HepG2 (cell line): Measurements from ENCODE around the gene SLC38A2. TPM values are rescaled to one million over a fixed set of nuclear protein-coding genes. Genes with fewer than 3 reads are reported as not detected.

Source experiments
- AFF4 ChIP-seq: sonication (generic); formaldehyde crosslinking; IDR thresholded peaks from 2 replicates; pipeline ENCODE4 v1.4.0; 2020; ENCODE audit warnings: missing genetic modification reagents
- EED ChIP-seq: sonication (generic); formaldehyde crosslinking; IDR thresholded peaks from 2 replicates; pipeline ENCODE4 v1.5.0; 2020; ENCODE audit warnings: mild to moderate bottlenecking, missing genetic modification reagents
- HMG20A ChIP-seq: IDR thresholded peaks from 2 replicates; pipeline ENCODE4 v1.6.1; 2016; ENCODE audit warnings: borderline replicate concordance
- KDM5B ChIP-seq: sonication (generic); formaldehyde crosslinking; IDR thresholded peaks from 2 replicates; pipeline ENCODE4 v1.4.0; 2020; ENCODE audit warnings: missing genetic modification reagents, mild to moderate bottlenecking, borderline replicate concordance
- KMT2A ChIP-seq: sonication (generic); formaldehyde crosslinking; IDR thresholded peaks from 2 replicates; pipeline ENCODE4 v1.4.0; 2020; ENCODE audit warnings: missing genetic modification reagents
- MED8 ChIP-seq: sonication (generic); formaldehyde crosslinking; IDR thresholded peaks from 2 replicates; pipeline ENCODE4 v1.8.1; 2023; ENCODE audit warnings: mild to moderate bottlenecking, missing genetic modification reagents; ENCODE audit not compliant: insufficient replicate concordance
- NFE2L2 ChIP-seq: fragments of 150-350 bp; IDR thresholded peaks from 2 replicates; pipeline ENCODE4 v1.6.1; 2014; ENCODE audit warnings: low read length
- NR0B2 ChIP-seq: sonication (generic); formaldehyde crosslinking; IDR thresholded peaks from 2 replicates; pipeline ENCODE4 v1.4.0; 2020; ENCODE audit warnings: mild to moderate bottlenecking, missing genetic modification reagents
- NRL ChIP-seq: sonication (generic); formaldehyde crosslinking; IDR thresholded peaks from 2 replicates; pipeline ENCODE4 v1.5.0; 2020; ENCODE audit warnings: missing genetic modification reagents, mild to moderate bottlenecking, moderate library complexity, borderline replicate concordance
- PCBP2 ChIP-seq: fragments of 200-400 bp; formaldehyde crosslinking; optimal IDR thresholded peaks from 2 replicates; pipeline ENCODE3; 2018; ENCODE audit warnings: low read length, low read depth; ENCODE audit not compliant: poor library complexity, severe bottlenecking
- PHF5A ChIP-seq: IDR thresholded peaks from one replicate; pipeline ENCODE4 v1.6.1; 2018; ENCODE audit warnings: low read depth, missing genetic modification reagents; ENCODE audit not compliant: unreplicated experiment
- TOE1 ChIP-seq: sonication (generic); formaldehyde crosslinking; IDR thresholded peaks from 2 replicates; pipeline ENCODE4 v1.4.0; 2020; ENCODE audit warnings: mild to moderate bottlenecking, missing genetic modification reagents
- TRIM24 ChIP-seq: sonication (generic); formaldehyde crosslinking; IDR thresholded peaks from 2 replicates; pipeline ENCODE4 v1.8.0; 2022; ENCODE audit warnings: mild to moderate bottlenecking, missing genetic modification reagents
- U2AF1 ChIP-seq: fragments of 200-400 bp; formaldehyde crosslinking; optimal IDR thresholded peaks from 2 replicates; pipeline ENCODE3; 2017; ENCODE audit warnings: mild to moderate bottlenecking, low read depth, low read length
- ZC3H4 ChIP-seq: sonication (generic); formaldehyde crosslinking; IDR thresholded peaks from 2 replicates; pipeline ENCODE4 v1.4.0; 2020; ENCODE audit warnings: missing genetic modification reagents, borderline replicate concordance
- ZFP36L2 ChIP-seq: sonication (generic); formaldehyde crosslinking; IDR thresholded peaks from 2 replicates; pipeline ENCODE4 v1.4.0; 2020; ENCODE audit warnings: missing genetic modification reagents
- ZFP62 ChIP-seq: sonication (generic); formaldehyde crosslinking; IDR thresholded peaks from 2 replicates; pipeline ENCODE4 v1.4.0; 2020; ENCODE audit warnings: missing genetic modification reagents
- ZFY ChIP-seq: sonication (generic); formaldehyde crosslinking; IDR thresholded peaks from 2 replicates; pipeline ENCODE4 v1.4.0; 2020; ENCODE audit warnings: missing genetic modification reagents
- ZNF24 ChIP-seq: fragments of 450-650 bp; IDR thresholded peaks from 2 replicates; pipeline ENCODE4 v1.6.1; 2017; ENCODE audit warnings: antibody characterized with exemption, mild to moderate bottlenecking
- ZNF335 ChIP-seq: sonication (generic); formaldehyde crosslinking; IDR thresholded peaks from 2 replicates; pipeline ENCODE4 v1.4.0; 2020; ENCODE audit warnings: missing genetic modification reagents
- ZNF432 ChIP-seq: sonication (generic); formaldehyde crosslinking; IDR thresholded peaks from 2 replicates; pipeline ENCODE4 v1.5.0; 2020; ENCODE audit warnings: missing genetic modification reagents, mild to moderate bottlenecking, borderline replicate concordance
- ZNF576 ChIP-seq: sonication (generic); formaldehyde crosslinking; IDR thresholded peaks from 2 replicates; pipeline ENCODE4 v1.4.0; 2020; ENCODE audit warnings: mild to moderate bottlenecking, missing genetic modification reagents
- ZNF678 ChIP-seq: sonication (generic); formaldehyde crosslinking; IDR thresholded peaks from 2 replicates; pipeline ENCODE4 v1.4.0; 2020; ENCODE audit warnings: mild to moderate bottlenecking, missing genetic modification reagents
- ZSCAN9 ChIP-seq: IDR thresholded peaks from 2 replicates; pipeline ENCODE4 v1.6.1; 2016; ENCODE audit warnings: borderline replicate concordance
- polyA plus RNA-seq, 8 experiments: library from polyadenylated mRNA; depleted of rRNA in 3 of 8; stranded (reverse) in 7 of 8; unstranded in 1 of 8; fragments of >200 nt; fragmentation: Illumina TruSeq in 4 of 8; extraction: Trizol in 4 of 8; gene quantifications; 2 replicates each; pipeline versions ENCODE4 v1.2.1 to v1.2.3, GENCODE V29; 2011 to 2016; ENCODE audit warnings: low read depth in 4 of 8, missing spikeins in 1 of 8, mixed read lengths in 1 of 8; ENCODE audit not compliant: insufficient read depth in 1 of 8
- total RNA-seq, 5 experiments: library from RNA; depleted of rRNA; stranded (reverse); fragments of >200 nt; fragmentation: Illumina TruSeq; extraction: Trizol; gene quantifications; 2 replicates each; pipeline ENCODE4 v1.2.3, GENCODE V29; 2016; ENCODE audit warnings: low read depth in 1 of 5
- TF ChIP-seq, protein P1 (sequence below): sonication (generic); formaldehyde crosslinking; IDR thresholded peaks from 2 replicates; pipeline ENCODE4 v1.4.0; 2020; ENCODE audit warnings: mild to moderate bottlenecking, missing genetic modification reagents

The SLC38A2 gene
- total and polyA plus RNA-seq, 2 of the 13 experiments (the other 11 are each of a cell fraction or from before 2014, with no cell fraction given), result 368 to 880 TPM

- peak; percentile 47; the same call in 1 of the 2 replicates for TF ChIP-seq ZC3H4 (CRISPR knock-in tag)
- TF ChIP-seq ZSCAN9 (CRISPR knock-in tag), result peak; percentile 63; the same call in 1 of the 2 replicates
- TF ChIP-seq NR0B2 (CRISPR knock-in tag), result peak; percentile 47; the same call in 1 of the 2 replicates
- TF ChIP-seq PHF5A (CRISPR knock-in tag), result no peak
- 0 out of 2 replicates have a peak, but pooled peaks have one; percentile 58 for TF ChIP-seq EED (CRISPR knock-in tag)
- TF ChIP-seq TOE1 (CRISPR knock-in tag), result 0 out of 2 replicates have a peak, but pooled peaks have one; percentile 52
- TF ChIP-seq NRL (CRISPR knock-in tag), result peak; percentile 64; the same call in 1 of the 2 replicates
- TF ChIP-seq, protein P1, sequence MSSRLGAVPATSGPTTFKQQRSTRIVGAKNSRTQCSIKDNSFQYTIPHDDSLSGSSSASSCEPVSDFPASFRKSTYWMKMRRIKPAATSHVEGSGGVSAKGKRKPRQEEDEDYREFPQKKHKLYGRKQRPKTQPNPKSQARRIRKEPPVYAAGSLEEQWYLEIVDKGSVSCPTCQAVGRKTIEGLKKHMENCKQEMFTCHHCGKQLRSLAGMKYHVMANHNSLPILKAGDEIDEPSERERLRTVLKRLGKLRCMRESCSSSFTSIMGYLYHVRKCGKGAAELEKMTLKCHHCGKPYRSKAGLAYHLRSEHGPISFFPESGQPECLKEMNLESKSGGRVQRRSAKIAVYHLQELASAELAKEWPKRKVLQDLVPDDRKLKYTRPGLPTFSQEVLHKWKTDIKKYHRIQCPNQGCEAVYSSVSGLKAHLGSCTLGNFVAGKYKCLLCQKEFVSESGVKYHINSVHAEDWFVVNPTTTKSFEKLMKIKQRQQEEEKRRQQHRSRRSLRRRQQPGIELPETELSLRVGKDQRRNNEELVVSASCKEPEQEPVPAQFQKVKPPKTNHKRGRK (CRISPR knock-in tag), result no peak
- TF ChIP-seq NFE2L2, result no peak
- TF ChIP-seq ZNF24, result no peak
- 0 out of 2 replicates have a peak, but pooled peaks have one; percentile 6 for TF ChIP-seq HMG20A (CRISPR knock-in tag)
- 0 out of 2 replicates have a peak, but pooled peaks have one; percentile 23 for TF ChIP-seq ZNF678 (CRISPR knock-in tag)
- no peak for TF ChIP-seq ZFP62 (CRISPR knock-in tag)
- TF ChIP-seq TRIM24 (CRISPR knock-in tag), result no peak
- peak; percentile 46 for TF ChIP-seq ZFY (CRISPR knock-in tag)
- 0 out of 2 replicates have a peak, but pooled peaks have one; percentile 18 for TF ChIP-seq ZNF335 (CRISPR knock-in tag)
- peak; percentile 35 for TF ChIP-seq PCBP2
- TF ChIP-seq KMT2A (CRISPR knock-in tag), result peak; percentile 70
- peak; percentile 85 for TF ChIP-seq MED8
- no peak for TF ChIP-seq U2AF1
- TF ChIP-seq ZNF576, result peak; percentile 82; the same call in 1 of the 2 replicates
- peak; percentile 89 for TF ChIP-seq AFF4 (CRISPR knock-in tag)
- no peak for TF ChIP-seq ZFP36L2 (CRISPR knock-in tag)
- peak; percentile 63; the same call in 1 of the 2 replicates for TF ChIP-seq KDM5B (CRISPR knock-in tag)
- TF ChIP-seq ZNF432 (CRISPR knock-in tag), result no peak
These were observed 11.3 kb upstream of the SLC38A2 start (continued) for GRCh38 chr12:46383654-46384450.
